WI38 (cell line): Measurements from ENCODE around the gene RBM47.
"Not testable (repeated sequence)": the region's sequence is repeated elsewhere in the genome, so short reads cannot be mapped to it uniquely, and the experiment has no call there.

ENCODE experiments used
- H3K4me3 ChIP-seq: 2 replicates; pipeline ENCODE4 v1.5.1; 2011; ENCODE audit warnings: low read depth, mild to moderate bottlenecking, control low read depth, low read length
- TF ChIP-seq, protein P1 (sequence below): IDR thresholded peaks from 2 replicates; pipeline ENCODE4 v1.5.1; 2012; ENCODE audit warnings: low read depth, mild to moderate bottlenecking, control low read depth, low read length

The RBM47 gene

DNA sequence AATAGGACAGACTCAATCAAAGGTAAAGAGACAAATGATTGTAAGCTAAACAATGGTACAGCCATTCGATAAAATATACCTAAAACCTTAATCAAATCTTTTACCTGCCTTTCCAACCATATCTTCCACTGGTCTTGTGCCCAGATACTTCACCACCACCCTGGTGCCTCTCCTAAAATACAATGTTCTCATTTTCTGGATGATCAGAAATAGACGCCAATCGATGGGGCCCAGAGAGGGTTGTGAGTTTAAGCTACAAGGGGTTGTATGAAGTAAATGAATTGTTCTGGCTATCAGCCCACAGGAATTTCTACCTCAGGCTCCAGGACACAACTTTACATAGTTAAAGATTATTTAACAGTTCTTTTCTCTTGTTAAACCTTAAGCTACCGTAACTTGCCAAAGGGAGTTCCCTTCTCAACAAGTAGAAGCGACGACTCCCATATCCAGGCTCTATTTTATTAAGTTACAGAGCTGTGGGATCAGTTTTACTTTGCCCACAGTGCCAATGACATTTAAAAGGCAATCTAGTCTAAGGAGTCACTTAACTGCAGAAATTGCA is 195.5 kb downstream of the RBM47 start:
- TF ChIP-seq, protein P1, sequence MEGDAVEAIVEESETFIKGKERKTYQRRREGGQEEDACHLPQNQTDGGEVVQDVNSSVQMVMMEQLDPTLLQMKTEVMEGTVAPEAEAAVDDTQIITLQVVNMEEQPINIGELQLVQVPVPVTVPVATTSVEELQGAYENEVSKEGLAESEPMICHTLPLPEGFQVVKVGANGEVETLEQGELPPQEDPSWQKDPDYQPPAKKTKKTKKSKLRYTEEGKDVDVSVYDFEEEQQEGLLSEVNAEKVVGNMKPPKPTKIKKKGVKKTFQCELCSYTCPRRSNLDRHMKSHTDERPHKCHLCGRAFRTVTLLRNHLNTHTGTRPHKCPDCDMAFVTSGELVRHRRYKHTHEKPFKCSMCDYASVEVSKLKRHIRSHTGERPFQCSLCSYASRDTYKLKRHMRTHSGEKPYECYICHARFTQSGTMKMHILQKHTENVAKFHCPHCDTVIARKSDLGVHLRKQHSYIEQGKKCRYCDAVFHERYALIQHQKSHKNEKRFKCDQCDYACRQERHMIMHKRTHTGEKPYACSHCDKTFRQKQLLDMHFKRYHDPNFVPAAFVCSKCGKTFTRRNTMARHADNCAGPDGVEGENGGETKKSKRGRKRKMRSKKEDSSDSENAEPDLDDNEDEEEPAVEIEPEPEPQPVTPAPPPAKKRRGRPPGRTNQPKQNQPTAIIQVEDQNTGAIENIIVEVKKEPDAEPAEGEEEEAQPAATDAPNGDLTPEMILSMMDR, result no peak
- no peak overlapping the region for H3K4me3 ChIP-seq

DNA sequence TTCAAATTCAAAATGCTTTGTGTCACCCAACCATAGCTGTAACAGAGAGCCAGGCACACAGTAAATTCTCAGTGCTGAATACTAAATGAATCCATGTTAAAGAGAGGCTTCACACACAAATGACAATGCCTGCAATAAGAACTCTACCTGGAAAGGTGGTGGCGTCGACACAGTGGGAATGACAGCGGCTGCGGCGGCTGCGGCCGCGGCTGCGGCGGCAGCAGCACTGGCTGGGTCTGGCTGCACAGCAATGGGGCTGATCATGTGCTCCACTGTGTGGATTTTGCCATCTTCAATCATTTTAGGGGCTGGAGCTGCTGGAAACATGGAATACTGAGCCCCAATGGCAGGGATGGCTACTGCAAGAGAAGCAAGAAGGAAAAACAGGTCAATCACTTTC is 197.2 kb downstream of the RBM47 start:
- TF ChIP-seq, protein P1, result no peak
- H3K4me3 ChIP-seq, result no peak overlapping the region

DNA sequence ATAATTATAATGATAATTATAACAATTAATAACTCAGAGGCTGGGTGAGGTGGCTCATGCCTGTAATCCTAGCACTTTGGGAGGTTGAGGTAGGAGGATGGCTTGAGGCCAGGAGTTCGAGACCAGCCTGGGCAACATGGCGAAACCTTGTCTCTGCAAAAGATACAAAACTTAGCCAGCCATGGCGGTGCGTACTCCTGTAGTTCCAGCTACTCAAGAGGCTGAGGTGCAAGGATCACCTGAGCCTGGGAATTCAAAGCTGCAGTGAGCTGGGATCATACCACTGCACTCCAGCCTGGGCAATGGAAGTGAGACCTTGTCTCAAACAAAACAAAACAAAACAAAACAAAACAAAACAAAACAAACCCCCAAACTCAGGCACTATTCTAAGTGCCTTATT is 201.8 kb downstream of the RBM47 start:
- not testable (repeated sequence) for H3K4me3 ChIP-seq

DNA sequence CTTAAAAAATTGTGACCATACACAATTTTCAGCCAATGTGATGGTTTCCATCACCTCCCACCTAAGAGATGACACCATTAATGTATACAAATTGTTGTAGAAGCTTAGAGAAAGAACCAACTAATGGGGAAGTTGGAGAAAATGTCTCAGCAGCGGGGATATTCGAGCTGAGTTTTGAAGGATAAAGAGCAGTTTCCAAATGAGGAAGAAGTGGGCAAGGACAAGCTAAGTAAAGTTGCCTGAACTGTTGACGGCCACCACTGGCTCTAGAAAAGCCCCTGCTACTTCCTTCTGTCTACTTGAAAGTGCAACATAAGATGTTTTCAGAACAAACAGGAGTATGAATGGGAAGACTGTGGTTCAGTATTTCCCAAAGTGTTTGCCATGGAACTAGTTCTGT is 202.5 kb downstream of the RBM47 start:
- H3K4me3 ChIP-seq, result no peak overlapping the region
- TF ChIP-seq, protein P1, result no peak

DNA sequence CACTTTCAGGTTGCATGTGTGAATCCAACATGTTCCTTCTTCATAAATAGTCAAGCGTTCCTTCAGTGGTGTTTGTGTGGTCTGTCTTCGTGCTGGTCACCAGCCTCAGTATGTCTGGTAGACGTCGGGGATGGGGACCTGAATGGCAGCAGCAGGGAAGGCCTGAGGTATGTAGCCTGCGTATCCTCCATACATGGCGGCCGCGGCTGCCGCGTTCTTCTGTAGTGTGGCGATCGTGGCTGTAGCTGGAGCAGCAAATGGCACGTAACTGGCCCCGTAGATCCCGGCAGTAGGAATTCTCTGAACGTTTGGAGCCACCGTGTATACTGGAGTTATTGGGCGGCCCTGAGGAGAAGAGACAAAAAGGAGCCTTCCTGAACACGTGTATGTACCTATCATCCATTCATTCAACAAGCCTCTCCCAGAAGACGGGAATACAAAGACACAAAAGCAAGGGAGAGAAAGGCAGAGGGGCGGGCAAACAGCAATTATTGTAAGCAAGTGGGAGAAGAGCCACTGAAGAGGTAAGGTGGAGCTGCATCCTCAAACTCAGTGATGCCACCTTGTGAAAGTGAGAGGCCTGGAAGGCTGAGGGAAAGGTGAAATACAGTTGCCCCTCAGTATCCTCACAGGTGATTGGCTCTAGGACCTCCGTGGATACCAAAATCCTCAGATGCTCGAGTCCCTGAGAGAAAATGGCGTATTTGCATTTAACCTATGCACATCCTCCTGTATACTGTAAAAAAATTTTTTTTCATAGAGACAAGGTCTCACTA is 203.7 kb downstream of the RBM47 start:
- TF ChIP-seq, protein P1, result no peak
- H3K4me3 ChIP-seq, result no peak overlapping the region

DNA sequence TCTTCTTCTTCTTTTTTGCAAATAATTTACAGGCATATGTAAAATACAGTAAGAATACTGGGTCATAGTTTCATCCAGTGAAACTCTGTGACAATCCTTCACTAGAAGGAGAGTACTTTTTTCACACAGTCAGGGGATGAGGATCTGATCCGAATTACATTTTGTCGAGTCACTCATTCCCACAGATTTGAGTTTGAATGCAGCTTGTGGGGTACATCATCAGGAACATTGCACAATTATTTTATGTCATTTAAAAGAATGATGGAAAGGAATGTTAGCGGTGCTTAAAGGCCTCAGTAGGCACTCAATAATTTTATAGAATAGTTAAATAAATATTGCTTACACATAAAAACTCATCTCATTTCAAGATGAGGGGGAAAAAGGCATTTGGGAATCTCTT is 205.9 kb downstream of the RBM47 start:
- TF ChIP-seq, protein P1, result no peak

DNA sequence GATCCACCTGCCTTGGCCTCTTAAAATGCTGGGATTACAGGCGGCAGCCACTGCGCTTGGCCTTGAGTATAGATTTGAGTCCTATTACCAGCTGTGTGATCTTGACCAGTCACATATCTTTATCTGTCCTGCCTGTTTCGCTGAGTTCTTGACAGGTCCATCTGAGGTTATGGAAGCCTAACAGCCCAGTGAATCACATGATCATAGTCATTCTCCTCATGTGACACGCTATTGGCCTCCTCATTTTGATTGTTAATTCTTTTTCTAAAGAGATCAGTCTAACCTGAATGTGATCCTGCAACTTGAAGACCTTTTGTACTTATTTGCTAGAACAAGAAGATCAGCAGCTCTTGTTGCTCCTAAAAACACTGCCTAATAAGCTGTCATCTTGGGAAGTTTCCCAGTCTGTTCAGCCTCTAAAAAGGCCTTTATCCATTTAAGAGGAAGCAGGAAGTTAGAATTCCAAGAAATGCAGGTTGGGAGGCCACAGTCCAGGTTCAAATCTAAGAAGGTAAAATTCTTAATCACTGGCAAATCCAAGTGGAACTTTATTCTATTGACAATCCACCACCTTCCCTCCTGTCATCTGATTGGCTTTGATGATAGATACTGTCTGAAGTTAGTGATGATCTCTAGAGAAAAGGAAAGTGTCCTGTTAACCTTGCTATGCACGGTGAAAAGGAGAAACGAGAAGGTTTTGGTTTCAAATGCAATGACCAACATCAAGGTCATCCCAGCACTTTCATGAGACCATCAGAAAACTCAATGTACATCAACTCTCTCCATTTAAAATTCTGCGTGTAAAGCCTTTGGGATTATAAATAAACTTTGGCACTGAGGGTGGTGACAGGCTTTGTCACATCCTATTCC is 207.6 kb downstream of the RBM47 start:
- TF ChIP-seq, protein P1, result no peak

More for the DNA sequence above, 205.9 kb downstream of the RBM47 start:
- no peak overlapping the region for H3K4me3 ChIP-seq

More for the DNA sequence above, 207.6 kb downstream of the RBM47 start:
- no peak overlapping the region for H3K4me3 ChIP-seq
